Adrenal gland (tissue), 12 donors: ENCODE results near the gene SNAPC4. TPM values are rescaled to one million over a fixed set of nuclear protein-coding genes. Genes with fewer than 3 reads are reported as not detected.
A peak's percentile ranks its signal among the peaks of the same experiment; 100 is the strongest.

Source experiments
- DNase-seq, 7 donors: peaks; one replicate each; pipeline ENCODE4 v3.0.0-alpha.2; 2019 to 2020
- H3K27ac ChIP-seq, 5 donors: fragments of 200-600 bp; sonication (generic) in 4 of 5; 1 replicate in 3 of 5; 2 replicates in 2 of 5; pipeline versions ENCODE4 v1.5.1 to v1.8.0; 2016 to 2020; ENCODE audit warnings: mild to moderate bottlenecking in 1 of 5
- H3K27me3 ChIP-seq: fragments of 200-600 bp; 2 replicates; pipeline ENCODE4 v1.8.0; 2021
- H3K36me3 ChIP-seq, 2 donors: fragments of 200-600 bp; replicated peaks in 1 of 2; 1 replicate in 1 of 2; 2 replicates in 1 of 2; pipeline versions ENCODE4 v1.5.1 to v1.8.0; 2018 to 2022
- H3K4me1 ChIP-seq, 2 donors: fragments of 200-600 bp; replicated peaks in 1 of 2; 1 replicate in 1 of 2; 2 replicates in 1 of 2; pipeline versions ENCODE4 v1.5.1 to v1.8.0; 2018 to 2021
- H3K4me3 ChIP-seq, 4 donors: fragments of 200-600 bp; sonication (generic) in 3 of 4; one replicate each; pipeline ENCODE4 v1.5.1; 2016 to 2018
- H3K9me3 ChIP-seq, 3 donors: fragments of 200-600 bp; sonication (generic) in 1 of 3; replicated peaks in 1 of 3; 1 replicate in 2 of 3; 2 replicates in 1 of 3; pipeline versions ENCODE4 v1.5.1 to v1.8.0; 2016 to 2021
- CTCF ChIP-seq, 6 experiments: fragments of 450-650 bp in 4 of 6; fragments of 200-600 bp in 2 of 6; sonication (generic) in 1 of 6; IDR thresholded peaks; 1 replicate in 5 of 6; 2 replicates in 1 of 6; pipeline versions ENCODE4 v1.5.1 to v1.8.0; 2016 to 2021; ENCODE audit warnings: antibody characterized with exemption in 6 of 6, mild to moderate bottlenecking in 2 of 6, moderate library complexity in 1 of 6
- POLR2A ChIP-seq, 2 donors: fragments of 450-650 bp; IDR thresholded peaks; one replicate each; pipeline ENCODE4 v1.6.1; 2017; ENCODE audit warnings: antibody characterized with exemption in 2 of 2, mild to moderate bottlenecking in 2 of 2, moderate library complexity in 1 of 2
- WGBS, 4 donors: extraction: QIAGEN DNeasy Blood & Tissue Kit in 2 of 4; methylation state at CpG; one replicate each; pipeline versions ENCODE4 v1.1.5 to v1.1.7; 2013 to 2017; 5-methylcytosine and 5-hydroxymethylcytosine counted together
- intact Hi-C, 2 donors: fragments of 100-400 bp; cut with DNase I; formaldehyde crosslinking; loops; one replicate each; pipeline versions ENCODE4 v1.14.1 to v1.15.0; 2022 to 2023
- polyA plus RNA-seq, 3 donors: library from polyadenylated mRNA; stranded (reverse); fragments of 200-250 nt in 2 of 3; fragments of 350-450 nt in 1 of 3; fragmentation: Illumina TruSeq in 1 of 3; extraction: RNeasy Lipid Tissue Mini Kit (QIAGEN cat#74804) in 1 of 3; gene quantifications; one replicate each; pipeline ENCODE4 v1.2.3, GENCODE V29; 2013 to 2014
- total RNA-seq, 9 donors: library from RNA; depleted of rRNA in 4 of 9; stranded (reverse); fragments of >200 nt in 4 of 9; fragments of 120-200 nt in 1 of 9; fragmentation: NEBNext Ultra II Directional in 1 of 9; extraction: Animal tissue kit (Norgen Biotek cat#: 25700) in 1 of 9; gene quantifications; one replicate each; pipeline versions ENCODE4 v1.1.0 to v1.2.4, GENCODE V29; 2013 to 2023
- donor health status: healthy with polysubstance abuse.
- donor health status: Bipolar disorder and iron deficiency.
- donor health status: DM: yes; HTN: yes; CAD: no.
- donor health status: DM: no; HTN: no; CAD: no.
- donor health status: DM: no; HTN: no; CAD: no.
- donor health status: DM: yes; HTN: yes; CAD: no.

SNAPC4 gene
- total and polyA plus RNA-seq, 12 donors, result 2.4 to 20.1 (median 5.6) TPM

- 60 to 65% (median 62%) methylated on average over 11 to 13 of the region's 13 CpGs for whole genome bisulfite sequencing, 4 donors
- Histone ChIP-seq H3K27me3 (no peaks in the 10 kb centered on the region), H3K27ac (no peak overlapping the region), H3K4me1 (peaks cover 9 to 17% of the 10 kb centered on the region in 2 donors), H3K9me3 (no peaks in the 10 kb centered on the region), H3K36me3 (peaks cover 0 to 33% of the 10 kb centered on the region in 2 donors), H3K4me3 (no peak overlapping the region)
- DNase-seq, result no peak
- intact Hi-C loops, result loop anchor here (5.0 kb wide), 1 partner anchor 65 kb away; no protein-coding TSS in a partner anchor
- TF ChIP-seq CTCF (IDR thresholded peaks at IDR 0.05) (no peak), POLR2A (IDR thresholded peaks at IDR 0.05) (no peak)
These were observed 2.1 kb upstream of the SNAPC4 start for GRCh38 chr9:136402067-136402466.

- H3K4me1 ChIP-seq, result peaks cover 9 to 17% of the 10 kb centered on the region in 2 donors
- peaks cover 0 to 33% of the 10 kb centered on the region in 2 donors for H3K36me3 ChIP-seq
- intact Hi-C loops, result loop anchor here (2.0 to 5.0 kb wide), 2 partner anchors 64 to 89 kb away; no protein-coding TSS in a partner anchor
- DNase-seq, result no peak
- 86 to 93% (median 88%) methylated on average over 15 to 18 of the region's 18 CpGs for WGBS, 4 donors
- no peaks in the 10 kb centered on the region for H3K27me3 ChIP-seq
- H3K27ac ChIP-seq, result no peak overlapping the region
- TF ChIP-seq POLR2A (IDR thresholded peaks at IDR 0.05) (no peak), CTCF (IDR thresholded peaks at IDR 0.05) (no peak)
- H3K4me3 ChIP-seq, result no peak overlapping the region
- no peaks in the 10 kb centered on the region for H3K9me3 ChIP-seq
These were observed 1.4 kb upstream of the SNAPC4 start for GRCh38 chr9:136401173-136401922.

DNA sequence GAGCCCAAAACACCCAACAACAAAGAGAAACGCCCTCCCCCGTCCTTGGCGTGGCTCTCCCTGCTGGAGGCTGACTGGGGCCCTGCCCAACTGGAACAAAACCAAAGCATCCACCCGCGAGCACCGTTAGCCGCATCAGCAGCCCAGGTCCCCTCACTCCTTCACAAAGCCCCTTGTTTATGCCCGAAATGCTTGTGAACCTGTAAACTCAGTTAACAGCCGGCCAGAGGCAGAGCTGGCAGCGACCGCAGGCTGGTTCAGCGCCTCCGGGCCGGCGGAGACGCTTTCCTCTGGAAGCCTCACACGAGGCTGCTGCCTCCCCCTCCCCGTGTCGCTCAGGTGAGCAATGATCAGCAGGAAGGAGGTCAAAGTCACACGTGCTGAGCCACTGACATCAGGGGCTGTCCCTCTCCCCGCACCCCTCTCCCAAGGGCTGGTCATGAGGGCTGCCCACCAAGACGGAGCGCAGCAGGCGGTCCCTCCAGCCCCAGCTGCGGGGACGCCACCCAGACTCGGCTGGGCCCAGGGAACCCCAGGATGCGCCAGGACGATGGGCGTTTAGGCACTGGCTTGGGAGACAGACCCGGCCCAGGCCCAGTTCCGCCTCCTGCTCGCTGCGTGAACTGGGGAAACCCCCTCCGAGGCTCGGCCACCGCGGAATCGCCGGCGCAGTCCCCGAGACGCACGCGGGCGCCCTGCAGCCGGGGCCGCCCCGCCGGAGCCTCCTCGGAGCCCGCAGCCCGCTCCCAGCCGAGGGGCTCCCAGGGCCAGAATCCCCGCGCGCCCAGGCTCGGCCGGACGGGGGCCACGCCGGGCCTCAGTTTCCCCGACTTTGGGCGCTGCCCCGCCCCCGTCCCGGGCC is 563 bp downstream of the SNAPC4 start:
- intact Hi-C loops, result loop anchor here (2.0 to 5.0 kb wide), 2 partner anchors 62 to 87 kb away; no protein-coding TSS in a partner anchor

More for the DNA sequence above, 563 bp downstream of the SNAPC4 start:
- H3K9me3 ChIP-seq, result no peaks in the 10 kb centered on the region
- peak overlapping the region in 1 of 5 donors; percentile 54 for H3K27ac ChIP-seq
- peaks cover 9 to 17% of the 10 kb centered on the region in 2 donors for H3K4me1 ChIP-seq
- no peak for TF ChIP-seq CTCF (IDR thresholded peaks at IDR 0.05)
- TF ChIP-seq POLR2A (IDR thresholded peaks at IDR 0.05), result no peak
- no peaks in the 10 kb centered on the region for H3K27me3 ChIP-seq
- peak overlapping the region; percentile 36 to 99 (median 82) for H3K4me3 ChIP-seq
- H3K36me3 ChIP-seq, result peaks cover 0 to 34% of the 10 kb centered on the region in 2 donors
- 0 to 3% (median 1%) methylated on average over 9 to 67 of the region's 67 CpGs for WGBS, 4 donors
- DNase-seq, result peak in 1 of 7 donors; percentile 55
